HG02642 (cell line): Measurements from ENCODE around the gene GMDS.
"Not testable (repeated sequence)": the region's sequence is repeated elsewhere in the genome, so short reads cannot be mapped to it uniquely, and the experiment has no call there.

ENCODE experiments used
- ATAC-seq: cut with Tn5 transposase; IDR thresholded peaks from one replicate; pipeline ENCODE4 v1.9.1; 2021; ENCODE audit warnings: mild to moderate bottlenecking; ENCODE audit not compliant: unreplicated experiment, poor library complexity

The GMDS gene

DNA sequence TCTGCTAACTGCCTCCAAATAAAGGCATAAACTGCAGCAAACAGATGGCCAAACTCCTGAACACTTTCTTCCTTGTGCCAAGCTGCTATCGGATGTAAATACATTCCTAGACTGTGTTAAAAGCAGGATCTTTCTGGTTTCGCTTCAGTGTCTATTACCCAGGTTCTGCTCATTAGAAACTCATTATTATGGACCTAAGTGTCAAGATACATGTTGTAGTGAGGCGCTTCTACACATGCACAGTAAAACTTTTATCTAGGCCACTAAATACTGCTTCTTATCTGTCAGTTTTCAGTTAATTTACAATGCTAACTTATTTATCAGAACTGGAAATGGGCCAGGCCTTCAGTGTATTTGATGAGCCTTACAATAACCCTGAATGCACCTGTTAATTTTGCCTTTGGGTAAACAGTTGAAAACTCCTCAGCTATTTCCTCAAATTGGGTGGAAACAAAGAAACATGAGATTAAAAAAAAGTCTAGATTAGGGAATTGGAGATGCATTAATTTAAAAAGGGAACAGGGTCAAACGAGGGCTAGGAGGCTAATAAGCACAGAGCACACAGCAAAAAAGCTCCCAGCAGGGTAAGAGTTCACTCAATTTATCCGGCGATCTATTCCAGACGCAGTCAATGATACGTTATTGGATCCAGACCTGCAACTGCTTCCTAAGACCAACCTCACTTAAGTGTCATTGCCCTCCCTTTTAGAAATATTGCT is 395.1 kb downstream of the GMDS start:
- ATAC-seq, result no peak

DNA sequence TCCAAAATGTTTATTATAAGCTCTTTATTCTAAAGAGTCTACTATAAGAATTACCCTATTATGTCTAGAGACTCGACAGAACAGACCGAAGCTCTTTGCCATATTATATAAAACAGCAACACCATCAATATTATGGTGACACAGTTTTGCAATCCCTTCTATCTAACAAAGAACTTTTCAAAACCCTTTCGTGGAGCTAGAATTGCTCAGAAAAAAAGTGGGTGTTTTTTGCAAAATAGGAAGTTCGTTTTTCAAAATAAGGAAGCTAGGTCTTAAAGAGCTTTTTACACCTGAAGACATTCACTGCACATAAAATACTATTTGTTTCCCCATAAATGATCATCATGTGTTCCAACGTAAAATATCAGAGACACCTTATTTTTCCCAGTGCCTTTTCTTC is 395.7 kb downstream of the GMDS start:
- no peak for ATAC-seq

DNA sequence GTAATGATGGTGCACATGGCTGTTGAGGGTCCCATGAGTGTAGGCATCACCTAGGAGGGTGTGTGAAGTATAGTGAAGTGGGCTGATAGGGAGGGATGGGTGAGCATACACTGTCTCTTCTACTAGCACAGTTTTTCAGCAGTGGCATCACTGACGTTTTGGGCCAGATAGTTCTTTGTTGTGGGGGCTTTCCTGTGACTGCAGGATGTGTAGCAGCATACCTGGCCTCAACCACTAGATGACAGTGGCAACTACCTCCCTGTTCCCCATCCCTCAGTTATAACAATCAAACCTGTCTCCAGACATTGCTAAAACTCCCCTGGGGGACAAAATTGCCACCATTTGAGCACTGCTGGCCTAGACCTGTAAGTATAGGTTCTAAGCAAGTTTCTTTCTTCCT is 396.7 kb downstream of the GMDS start:
- ATAC-seq, result no peak

DNA sequence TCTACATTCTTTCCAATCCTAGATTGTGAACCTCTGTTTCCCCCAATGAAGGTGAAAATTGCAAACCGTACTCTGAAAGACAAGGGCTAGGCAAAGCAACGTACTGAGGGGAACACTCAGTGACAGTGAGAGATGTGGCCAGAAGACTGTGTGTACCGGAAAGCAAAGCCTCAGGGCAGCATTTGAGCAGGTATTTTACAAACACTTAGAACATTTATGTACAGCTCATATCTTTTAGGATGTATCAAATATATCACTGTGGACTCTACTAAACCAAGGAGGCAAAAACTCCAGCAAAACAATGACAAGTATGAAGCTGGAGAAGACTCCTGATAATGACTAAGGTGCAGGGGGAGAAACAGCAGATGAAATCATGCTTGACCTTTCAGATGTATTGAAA is 398.8 kb downstream of the GMDS start:
- no peak for ATAC-seq

- not testable (repeated sequence) for ATAC-seq
Observed at GRCh38 chr6:1845543-1845942, 399.9 kb downstream of the GMDS start.

- ATAC-seq, result no peak
Observed at GRCh38 chr6:1842334-1842733, 403.1 kb downstream of the GMDS start.

- no peak for ATAC-seq
Observed at GRCh38 chr6:1841136-1841535, 404.3 kb downstream of the GMDS start.

DNA sequence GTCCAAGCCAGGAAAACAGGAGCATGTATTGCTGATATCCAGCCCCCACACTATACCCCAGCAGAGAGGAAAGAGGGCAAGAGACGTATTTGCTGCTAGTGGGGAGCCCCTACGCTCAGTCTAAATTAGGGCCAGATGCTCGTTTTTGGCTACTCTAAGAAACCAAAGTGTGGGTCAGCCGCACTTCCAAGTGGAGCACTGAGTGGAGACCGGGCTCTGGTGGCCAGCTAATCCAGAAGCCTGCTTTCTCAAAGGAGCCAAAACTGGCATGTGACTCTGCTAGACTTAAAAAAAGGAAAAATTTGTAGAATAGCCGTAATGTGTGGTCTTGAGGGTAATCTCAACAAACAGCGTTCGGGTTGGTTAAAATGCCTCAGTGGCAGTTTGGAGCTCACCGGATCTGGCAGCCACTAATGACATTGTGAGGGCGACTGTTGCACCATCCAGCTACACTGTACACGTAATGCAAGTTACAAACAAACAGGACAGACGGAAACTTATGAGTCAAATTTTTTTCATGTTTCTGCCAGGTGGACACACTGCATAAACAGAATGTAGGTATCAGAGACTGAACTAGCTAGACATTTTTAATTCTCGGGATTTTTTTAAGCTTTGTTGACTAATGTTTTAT is 404.8 kb downstream of the GMDS start:
- no peak for ATAC-seq

DNA sequence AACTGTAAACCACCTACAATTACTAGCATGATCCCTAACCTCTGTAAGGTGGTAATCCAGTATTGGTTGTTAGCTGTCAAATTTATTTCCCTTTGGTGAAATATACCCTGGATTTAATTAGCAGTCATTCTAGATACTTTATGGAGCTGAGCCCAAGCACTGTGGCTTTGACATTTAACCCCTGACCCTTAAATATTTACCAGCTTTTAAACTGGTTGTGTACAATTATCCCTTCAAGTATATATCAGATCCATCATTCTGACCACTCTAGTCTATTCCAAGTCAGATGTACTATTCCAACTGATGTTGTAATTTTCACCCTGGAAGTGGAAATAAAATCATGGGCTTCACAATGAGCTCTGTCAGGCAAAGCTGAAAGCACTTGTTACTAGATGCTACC is 406.0 kb downstream of the GMDS start:
- no peak for ATAC-seq

- ATAC-seq, result no peak
Observed at GRCh38 chr6:1838604-1839213, 406.7 kb downstream of the GMDS start.

GRCh38 chr6:1837826-1838225 is 407.6 kb downstream of the GMDS start:
- ATAC-seq, result no peak

DNA sequence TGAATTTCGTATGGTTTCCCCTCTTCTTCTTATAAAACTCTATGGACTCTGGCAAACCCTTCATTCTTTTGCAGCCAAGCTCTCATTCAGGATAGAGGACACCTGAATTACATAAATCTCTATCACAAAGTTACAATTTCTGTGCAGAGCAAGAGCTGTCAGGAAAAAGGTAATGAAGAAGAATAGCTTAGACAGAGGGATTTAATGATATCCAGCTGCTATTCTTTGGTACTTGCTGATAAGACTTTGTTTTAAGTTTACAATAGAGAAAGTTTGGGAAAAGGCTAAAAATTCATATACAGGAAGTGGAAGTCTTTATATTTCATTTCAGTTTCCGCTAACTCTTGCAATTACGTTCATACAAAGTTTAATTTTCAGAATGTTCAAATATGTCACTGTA is 408.7 kb downstream of the GMDS start:
- ATAC-seq, result no peak

DNA sequence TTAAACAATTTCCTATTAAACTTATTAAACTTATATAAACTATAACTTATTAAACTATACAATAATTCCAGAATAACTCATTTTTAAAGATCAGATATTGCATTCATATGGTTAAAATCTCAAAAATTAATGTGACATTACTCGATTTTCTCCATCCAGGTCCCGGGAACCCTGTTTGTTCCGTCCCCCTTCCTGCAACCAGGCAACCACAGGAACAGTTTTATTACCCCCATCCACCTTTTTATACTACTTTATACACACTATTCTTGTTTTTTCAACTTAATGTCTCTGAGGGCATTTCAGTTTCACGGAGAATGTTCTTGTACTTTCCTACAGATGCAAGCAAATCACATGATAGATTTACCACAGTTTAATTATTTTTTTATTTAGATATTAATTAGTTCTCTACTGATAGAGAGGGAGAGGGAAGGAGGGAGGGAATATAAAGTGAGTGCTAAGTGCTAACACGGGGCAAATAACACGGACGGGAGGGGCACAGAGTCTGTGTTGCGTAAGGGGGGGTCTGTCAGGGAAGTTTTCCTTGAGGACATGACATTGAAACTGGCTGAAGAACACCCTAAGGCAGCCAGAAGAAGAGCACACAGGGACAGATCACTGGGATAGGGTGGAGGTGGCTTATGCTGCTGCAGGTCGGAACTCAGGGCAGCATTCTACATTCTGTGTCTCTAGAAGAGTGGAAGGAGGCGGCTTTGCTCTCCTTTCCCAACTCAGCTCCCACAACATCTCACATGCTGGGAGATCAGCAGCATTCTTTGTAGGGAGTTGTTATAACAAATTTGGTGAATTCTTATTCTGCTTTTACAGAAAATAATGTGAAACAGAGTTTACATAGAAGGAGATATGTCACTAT is 410.5 kb downstream of the GMDS start:
- no peak for ATAC-seq

DNA sequence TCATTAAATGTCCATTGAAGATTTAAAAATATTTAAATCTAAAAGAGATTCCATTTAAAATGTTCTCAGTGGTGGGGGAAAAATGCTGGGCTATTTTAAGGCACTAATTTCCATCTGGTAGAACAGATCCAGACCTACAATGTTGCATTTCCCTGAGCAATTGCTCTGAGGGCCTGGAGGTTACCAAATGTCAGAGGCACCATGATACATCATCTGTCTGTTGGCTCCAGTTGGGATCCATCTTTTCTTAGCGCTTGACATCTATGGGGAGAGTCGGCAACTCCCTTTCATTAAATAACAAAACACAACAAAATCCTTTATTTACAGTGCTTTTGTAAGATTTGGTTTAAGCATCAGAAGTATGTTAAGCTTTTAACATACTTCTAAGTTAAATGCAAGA is 411.2 kb downstream of the GMDS start:
- no peak for ATAC-seq

DNA sequence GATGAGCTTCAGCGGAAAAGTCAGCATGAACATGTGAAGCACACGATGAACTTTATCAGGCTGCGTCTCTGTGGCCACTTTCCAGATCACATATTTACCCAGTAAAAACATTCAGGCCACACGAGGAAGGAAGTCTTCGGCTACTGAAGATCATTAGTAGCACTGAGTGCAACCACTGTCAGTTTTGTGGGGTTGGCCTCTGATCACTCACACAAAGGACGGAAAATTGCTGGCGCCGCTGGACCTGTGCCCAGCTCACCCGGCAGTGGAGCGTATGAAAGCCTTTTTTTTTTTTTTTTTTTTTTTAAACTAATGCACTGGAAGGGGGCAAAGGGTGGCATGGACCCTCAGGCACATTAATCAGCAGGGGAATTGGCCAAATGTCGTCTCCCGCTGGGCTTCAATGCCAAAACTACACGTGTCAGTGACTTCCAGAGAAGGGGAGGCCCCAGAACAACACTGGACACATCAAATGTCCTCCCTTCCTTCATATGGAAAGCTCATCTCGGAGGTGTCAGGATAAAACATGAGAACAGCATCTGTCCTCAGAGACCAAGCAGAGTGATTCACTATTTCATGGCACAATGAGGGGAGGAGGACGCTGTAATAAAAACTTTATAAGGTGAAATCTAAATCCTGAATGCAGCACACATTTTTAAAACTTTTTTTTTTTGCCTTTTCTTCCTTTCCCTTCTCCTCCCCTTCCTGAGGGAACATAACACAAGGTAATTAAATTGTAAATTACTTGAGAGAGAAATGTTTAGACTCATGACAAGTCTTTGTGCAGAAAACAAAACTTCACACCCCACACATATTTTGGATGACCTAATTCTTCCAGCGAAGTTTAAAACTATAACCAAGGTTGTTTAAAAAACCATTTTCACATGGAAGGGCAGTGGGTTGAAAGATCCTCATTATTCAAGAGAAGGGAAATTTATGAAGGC is 412.3 kb downstream of the GMDS start:
- no peak for ATAC-seq

DNA sequence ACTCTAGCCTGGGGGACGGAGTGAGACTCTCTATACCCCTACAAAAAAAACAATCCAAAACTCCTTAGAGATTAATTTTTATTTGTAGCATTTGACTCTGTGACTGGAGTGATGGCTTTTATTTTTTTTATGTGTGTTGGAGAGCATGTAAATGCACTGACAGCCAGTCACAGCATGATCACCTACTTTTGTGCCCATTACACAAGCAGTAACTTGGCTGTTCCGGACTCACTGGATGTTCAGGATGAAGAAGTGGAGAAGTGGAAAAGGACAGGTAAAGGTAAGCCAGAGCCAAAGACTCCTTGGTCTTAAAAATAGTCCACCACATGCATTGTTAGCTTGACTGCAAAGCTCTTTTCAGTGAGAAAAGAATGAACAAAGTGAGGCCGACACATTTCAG is 413.0 kb downstream of the GMDS start:
- no peak for ATAC-seq

- ATAC-seq, result no peak
Observed at GRCh38 chr6:1827984-1828793, 417.2 kb downstream of the GMDS start.

DNA sequence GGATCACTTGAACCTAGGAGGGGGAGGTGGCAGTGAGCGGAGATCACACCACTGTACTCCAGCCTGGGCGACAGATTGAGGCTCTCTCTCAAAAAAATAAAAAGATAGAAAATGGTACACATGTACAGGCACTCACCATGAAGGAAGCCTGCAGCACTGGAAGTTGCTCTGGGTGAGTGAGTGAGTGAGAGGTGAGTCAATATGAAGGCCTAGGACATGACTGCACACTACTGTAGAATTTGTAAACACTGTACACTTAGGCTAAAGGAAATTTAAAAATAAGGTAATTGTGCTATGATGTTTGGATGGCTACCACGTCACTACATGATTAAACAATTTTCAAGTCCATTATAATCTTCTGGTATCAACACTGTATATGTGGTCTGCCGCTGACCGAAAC is 419.5 kb downstream of the GMDS start:
- ATAC-seq, result no peak

- ATAC-seq, result no peak
Observed at GRCh38 chr6:1825277-1825676, 420.1 kb downstream of the GMDS start.
